Left ventricle myocardium superior (tissue), 1 donor: ENCODE measurements around the gene SCRG1. TPM values are rescaled to one million over a fixed set of nuclear protein-coding genes. Genes with fewer than 3 reads are reported as not detected.

Source experiments
- ATAC-seq: fragments of 200-7000 bp; cut with Tn5 transposase; one replicate; pipeline ENCODE4 v1.9.1; 2020; ENCODE audit warnings: mild to moderate bottlenecking, moderate library complexity
- DNase-seq: peaks from one replicate; pipeline ENCODE4 v3.0.0-alpha.2; 2020
- intact Hi-C: fragments of 100-400 bp; cut with micrococcal nuclease; formaldehyde crosslinking; loops from one replicate; pipeline ENCODE4 v1.11.0; 2022
- total RNA-seq: library from RNA; stranded (reverse); fragmentation: NEBNext Ultra II Directional; extraction: Animal tissue kit (Norgen Biotek cat#: 25700); gene quantifications from one replicate; pipeline ENCODE4 v1.2.1, GENCODE V29; 2021
- donor health status: DM: no; HTN: yes; CAD: no; lungs with severe emphysema.

Gene SCRG1
- total RNA-seq, 1 donor from 2014 or later: 0.35 TPM

DNA sequence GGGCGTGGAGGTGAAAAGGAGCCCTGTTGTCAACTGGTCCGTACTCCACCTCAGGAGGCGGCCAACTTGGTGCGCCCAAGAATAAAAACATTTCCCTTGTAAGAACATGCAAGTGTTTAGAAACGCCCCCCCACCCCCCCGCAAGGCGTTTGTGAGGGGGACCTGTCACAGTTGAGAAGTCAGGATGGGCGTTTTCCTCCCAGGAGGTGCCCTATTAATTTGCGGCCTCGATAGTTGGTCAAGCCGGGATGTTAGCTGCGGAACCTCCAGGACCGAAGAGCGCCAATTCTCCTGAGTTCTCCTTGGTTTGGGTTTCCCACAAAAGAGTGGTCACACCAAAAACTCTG, 28.8 kb downstream of the SCRG1 start:
- ATAC-seq: peak; percentile 18
- intact Hi-C loops: loop anchor here (1.0 kb wide), 1 partner anchor 36 kb away; the partner anchor contains the start of gene HMGB2
- peak; percentile 77 for DNase-seq

DNA sequence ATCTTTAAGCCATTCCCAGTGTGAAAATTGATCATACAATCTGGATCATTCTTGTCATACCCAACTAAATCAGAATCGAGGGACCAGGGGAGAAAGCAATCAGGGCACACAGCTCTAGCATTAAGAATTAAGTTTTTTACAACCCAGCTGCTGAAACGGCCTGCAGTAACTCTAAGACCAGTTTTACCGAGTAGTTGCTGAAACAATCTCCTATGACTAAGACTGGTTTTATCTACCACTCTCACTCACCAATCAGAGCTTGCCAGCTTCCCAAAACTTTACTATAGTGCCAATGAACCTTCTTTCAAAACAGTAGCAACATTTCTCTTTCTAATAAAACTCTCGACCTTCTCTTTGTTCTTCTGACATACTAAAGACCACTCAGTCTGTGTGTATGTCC, 31.0 kb downstream of the SCRG1 start:
- intact Hi-C loops: no loop called here
- DNase-seq: no peak
- no peak for ATAC-seq

DNA sequence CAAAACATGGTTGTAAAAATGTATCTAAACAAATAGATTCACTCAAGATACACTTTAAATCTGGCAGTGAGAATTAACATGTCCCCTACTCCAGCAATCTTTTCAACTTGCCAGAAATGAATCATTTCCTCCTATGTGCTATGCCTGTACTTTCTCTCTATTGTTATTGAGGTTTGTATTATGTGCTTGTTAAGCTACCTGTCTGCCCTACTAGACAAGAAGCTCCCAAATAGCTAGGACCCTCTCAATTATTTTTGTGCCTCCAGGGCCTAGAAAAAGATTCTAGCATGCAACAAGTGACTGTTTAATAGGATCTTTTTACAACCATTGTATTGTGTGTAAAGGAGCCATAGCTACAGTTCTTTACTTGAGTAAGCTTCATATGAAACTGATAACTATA, 31.6 kb downstream of the SCRG1 start:
- DNase-seq (no peak), ATAC-seq (no peak)
- intact Hi-C loops: no loop called here

DNA sequence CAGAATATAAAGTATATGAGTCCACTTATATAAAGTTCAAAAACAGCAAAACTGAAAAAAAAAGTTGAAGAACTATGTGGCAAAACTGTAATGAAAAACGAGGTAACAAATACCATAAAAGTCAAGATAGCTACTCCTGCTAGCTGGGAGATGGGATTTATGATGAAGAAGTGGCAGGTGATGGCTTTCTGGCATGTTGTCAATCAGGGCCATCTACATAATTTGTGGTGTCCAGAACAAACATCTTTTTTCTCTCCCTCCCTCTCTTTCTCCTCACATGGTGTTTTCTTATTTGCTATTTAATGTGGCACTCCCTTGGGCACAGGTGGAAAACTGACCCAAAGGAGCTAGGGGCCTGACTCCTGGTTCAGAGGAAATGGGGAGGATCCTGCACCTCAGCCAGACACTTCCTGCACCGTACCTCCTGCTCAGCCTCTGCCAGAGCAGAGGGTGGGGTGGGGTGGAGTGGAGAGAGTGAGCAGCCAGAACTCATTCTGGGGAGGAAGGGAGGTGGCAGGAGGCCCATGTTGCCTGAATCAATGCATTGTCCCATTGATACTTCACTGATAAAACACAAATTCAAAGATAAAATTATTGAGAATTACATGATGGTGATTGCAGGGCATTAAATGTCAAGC, 33.4 kb downstream of the SCRG1 start:
- ATAC-seq (no peak), DNase-seq (no peak)
- intact Hi-C loops: no loop called here

DNA sequence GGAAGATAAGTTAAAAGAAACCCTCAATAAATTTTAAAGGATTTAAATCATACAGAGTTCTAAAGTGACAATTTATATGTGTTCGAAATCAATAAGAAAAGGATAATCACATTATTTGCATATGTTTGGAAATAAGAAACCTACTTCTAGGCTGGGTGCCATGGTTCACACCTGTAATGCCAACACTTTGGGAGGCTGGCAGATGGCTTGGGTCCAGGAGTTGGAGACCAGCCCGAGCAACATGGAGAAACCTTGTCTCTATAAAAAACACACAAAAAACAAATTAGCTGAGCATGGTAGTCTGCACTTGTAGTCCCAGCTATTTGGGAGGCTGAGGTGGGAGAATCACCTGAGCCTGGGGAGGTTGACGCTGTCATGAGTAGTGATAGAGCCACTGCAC, 36.2 kb downstream of the SCRG1 start:
- intact Hi-C loops: no loop called here
- ATAC-seq (no peak), DNase-seq (no peak)

DNA sequence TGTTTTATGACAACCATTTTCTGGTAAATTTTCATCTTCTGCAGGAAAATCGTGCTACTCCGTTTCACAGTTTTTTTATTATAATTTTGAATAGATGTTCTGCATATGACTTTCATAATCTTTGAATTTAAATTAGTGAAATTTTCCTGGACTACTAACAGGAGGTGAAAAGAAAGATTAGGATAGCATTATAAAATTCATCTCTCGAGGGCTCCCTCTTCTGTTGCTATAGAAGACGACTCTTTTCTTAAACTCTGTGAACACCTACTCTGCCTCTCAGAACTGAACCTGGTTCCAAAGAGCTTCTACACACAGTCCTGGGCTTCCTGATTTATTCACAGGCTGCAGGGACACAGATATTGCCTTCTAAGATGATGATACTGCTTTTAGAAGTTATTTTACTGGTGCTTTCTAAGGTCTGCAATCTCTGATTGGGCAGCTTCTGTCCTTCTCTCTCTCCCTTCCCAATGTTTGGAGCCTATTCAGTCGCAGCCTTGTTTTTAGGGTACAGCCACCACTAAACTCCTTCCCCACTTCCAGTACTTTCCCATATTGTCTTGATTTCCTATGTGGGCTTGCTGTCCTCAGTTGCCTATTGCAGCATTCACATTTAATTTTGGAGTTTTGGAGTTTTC, 38.2 kb downstream of the SCRG1 start:
- DNase-seq: no peak
- no peak for ATAC-seq
- intact Hi-C loops: no loop called here

DNA sequence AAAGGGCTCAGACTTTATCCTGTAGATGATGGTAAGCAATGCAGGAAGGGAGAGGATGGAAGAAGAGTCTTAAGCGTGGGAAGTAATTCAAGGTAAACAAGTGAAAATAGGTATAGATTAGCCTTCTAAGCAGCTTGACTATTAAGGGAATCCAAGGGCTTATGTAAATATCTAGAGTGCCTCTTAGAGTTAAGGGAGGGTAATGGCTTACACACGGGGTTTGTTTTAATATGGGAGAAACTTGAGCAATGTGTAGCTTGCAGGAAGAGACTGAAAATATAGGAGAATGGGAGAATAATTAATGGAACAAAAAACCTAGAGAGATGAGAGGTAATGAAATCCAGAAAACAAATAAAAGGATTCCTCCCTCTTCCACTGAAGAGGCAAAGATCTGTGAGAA, 41.0 kb downstream of the SCRG1 start:
- no peak for ATAC-seq
- intact Hi-C loops: no loop called here

DNA sequence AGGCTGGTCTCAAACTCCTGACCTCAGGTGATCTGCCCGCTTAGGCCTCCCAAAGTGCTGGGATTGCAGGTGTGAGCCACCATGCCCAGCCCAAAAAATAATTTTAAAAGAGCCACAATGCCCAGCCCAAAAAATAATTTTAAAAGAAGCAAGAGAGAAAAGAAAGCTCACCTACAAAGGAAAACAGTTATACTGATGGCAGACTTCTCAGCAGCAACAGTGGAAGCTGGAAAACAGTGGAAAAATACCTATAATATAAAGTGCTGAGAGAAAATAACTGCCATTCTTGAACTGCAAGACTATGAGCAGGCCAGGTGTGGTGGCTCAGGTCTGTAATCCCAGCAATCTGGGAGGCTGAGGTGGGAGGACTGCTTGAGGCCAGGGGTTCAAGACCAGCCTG, 51.4 kb downstream of the SCRG1 start:
- DNase-seq (no peak), ATAC-seq (no peak)
- intact Hi-C loops: no loop called here

More for the DNA sequence above, 41.0 kb downstream of the SCRG1 start:
- DNase-seq: no peak

DNA sequence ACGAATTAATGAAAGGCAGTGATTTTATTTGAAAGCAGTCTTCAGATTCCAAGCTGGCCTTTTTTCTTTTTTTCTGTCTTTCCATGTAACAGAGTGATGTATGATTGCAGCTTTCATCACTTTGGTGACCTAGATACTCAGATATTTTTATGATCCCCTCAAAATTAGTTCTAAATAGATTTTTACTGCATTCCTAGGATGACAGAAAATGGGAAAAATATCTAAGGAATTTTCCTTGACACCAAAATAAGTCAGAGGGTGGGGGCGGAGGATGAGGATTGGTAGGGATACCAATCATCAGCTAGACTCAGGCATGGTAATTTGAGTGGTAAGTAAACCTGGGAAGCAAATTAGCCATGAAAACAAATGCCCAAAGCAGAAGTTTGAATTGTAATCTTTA, 52.8 kb downstream of the SCRG1 start:
- DNase-seq (no peak), ATAC-seq (no peak)
- intact Hi-C loops: no loop called here

DNA sequence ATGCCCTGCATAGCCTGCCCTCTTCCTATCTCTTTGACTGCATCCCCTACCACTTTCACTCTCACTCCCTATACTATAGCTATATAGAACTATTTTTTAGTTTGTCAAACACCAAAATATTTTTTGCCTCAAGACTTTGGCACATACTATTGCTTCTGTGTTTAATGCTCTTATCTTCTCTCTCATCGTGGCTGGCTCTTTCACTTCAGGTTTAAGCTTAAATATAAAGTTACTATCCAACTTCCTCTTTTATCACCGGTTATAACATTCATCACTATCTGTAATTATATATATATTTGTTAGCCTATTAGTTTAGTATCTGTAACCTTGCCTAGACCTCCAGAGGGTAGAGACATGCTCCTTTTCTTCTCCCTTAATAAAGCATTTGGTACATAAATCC, 53.3 kb downstream of the SCRG1 start:
- intact Hi-C loops: no loop called here
- no peak for DNase-seq
- no peak for ATAC-seq

DNA sequence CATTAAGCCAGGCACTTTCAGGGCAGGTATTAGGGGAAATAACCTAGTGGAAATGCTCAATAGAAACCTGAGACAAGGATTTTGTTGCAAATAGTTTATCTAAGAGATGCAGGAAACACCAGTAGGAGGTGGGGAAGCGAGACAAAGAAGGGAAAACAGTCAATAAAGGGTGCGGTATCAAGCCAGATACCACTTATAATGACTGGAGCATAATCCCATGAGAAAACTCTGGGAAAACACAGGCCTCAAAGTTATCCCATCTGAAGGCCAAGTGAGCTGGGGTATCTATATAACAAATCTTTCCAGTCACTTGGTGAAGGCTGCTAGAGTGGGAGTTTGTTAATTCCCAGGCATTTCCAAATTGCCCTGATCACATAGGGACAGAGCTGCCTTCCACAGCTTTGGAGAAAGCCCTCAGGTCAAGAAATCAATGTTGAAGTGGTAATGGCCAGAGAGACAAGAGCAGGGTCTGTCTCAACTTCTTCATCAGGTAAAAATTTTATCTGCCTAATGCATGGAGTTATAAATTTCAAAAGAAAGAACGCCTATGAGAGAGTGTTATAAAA, 55.0 kb downstream of the SCRG1 start:
- intact Hi-C loops: no loop called here
- ATAC-seq (no peak), DNase-seq (no peak)

DNA sequence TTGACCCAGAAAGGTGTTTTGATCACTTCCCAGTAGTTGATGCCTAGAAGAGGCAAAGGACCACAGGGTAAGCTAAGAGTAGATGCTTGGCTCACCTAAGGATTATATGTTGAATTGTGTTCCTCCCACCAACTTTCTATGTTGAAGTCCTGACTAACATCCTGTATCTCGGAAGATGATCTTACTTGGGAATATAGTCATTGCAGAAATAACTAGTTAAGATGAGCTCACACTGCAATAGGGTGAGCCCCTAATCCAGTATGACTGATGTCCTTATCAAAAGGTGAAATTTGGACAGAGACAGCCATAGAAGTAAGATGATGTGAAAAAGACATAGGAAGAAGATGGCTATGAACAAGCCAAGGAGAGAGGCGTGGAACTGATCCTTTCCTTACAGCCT, 61.5 kb downstream of the SCRG1 start:
- ATAC-seq (no peak), DNase-seq (no peak)
- intact Hi-C loops: no loop called here

DNA sequence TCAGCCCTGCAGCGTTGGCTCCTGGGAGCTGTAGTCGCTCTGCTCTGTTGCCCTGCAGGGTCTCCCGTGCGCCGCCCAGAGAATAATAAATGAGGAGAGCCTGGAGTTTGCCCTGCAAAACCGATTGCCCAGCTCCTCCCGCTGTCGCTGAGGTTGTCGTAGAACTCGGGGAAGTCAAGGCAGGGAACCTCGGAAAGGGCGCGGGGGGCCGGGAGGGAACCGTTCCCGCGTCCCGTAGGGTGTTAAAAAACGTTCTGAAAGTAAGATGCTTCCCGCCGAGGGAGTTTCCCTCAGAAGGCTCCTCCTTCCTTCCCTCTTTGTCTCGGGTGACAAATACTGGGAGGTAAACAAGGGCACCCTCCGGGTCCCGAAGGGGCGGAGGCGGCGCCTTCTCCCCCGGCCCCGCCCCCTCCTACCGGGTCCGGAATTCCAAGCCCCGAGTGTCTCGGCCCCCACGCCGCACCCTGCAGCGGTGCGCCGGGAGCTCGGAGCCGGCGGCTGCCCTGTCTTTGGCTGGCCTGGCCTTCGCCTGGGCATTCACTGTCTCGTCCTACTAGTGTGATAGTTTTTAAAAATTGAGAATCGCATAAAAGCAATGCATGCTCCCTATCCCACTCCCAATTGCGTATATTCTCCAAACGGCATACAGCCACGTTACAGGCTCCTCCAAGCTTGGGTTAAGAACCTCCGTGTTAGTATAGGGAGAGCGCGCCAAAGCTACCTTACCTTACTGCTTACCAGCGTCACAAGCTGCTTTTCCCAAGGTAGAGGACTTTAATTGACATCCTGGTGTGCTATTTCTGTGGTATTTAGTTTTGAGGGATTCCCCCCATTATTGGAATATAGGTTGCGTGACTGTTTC, 63.8 kb downstream of the SCRG1 start:
- DNase-seq: peak; percentile 80

More for the DNA sequence above, 63.8 kb downstream of the SCRG1 start:
- intact Hi-C loops: loop anchor here (1.0 kb wide), 1 partner anchor 35 kb away; the partner anchor contains the start of gene SAP30
- ATAC-seq: peak; percentile 66

Other genes starting within 250 kb of the SCRG1 start
- 4.6 TPM for gene GALNT7, start 230.3 kb downstream of the SCRG1 start, total RNA-seq
- gene HMGB2, start 64.8 kb downstream of the SCRG1 start, total RNA-seq: 38.8 TPM
- gene SAP30, start 28.2 kb downstream of the SCRG1 start, total RNA-seq: 15.1 TPM
- 180 TPM for gene HAND2, start 131.1 kb upstream of the SCRG1 start, total RNA-seq